H1 (cell line): ENCODE data around the gene SMURF2. TPM values are rescaled to one million over a fixed set of nuclear protein-coding genes. Genes with fewer than 3 reads are reported as not detected.

ENCODE experiments used
- CTCF ChIA-PET: fragments of 300-600 bp; sonication (Branson Sonifier 250); formaldehyde crosslinking; loops from one replicate; lab custom pipeline; 2021; ENCODE audit not compliant: partially characterized antibody; lab: Charles Lee
- POLR2A ChIA-PET: fragments of 300-600 bp; sonication (Branson Sonifier 250); formaldehyde crosslinking; loops from one replicate; lab custom pipeline; 2021; ENCODE audit warnings: inconsistent platforms; ENCODE audit not compliant: partially characterized antibody; lab: Charles Lee
- DNase-seq, 2 experiments: peaks; one replicate each; pipeline versions ENCODE4 v3.0.0 to v3.0.0-alpha.2; 2010 to 2022; ENCODE audit warnings: low spot score in 2 of 2, low read depth in 1 of 2, mixed read lengths in 1 of 2
- FAIRE-seq: peaks from 2 replicates; lab custom pipeline; 2011; peaks lifted over from hg19 to GRCh38; lab: Jason Lieb, UNC
- H2AFZ ChIP-seq: 2 replicates; pipeline ENCODE4 v1.8.1; 2012; ENCODE audit warnings: low read length, inconsistent platforms
- H2AK5ac ChIP-seq: 2 replicates; pipeline ENCODE4 v1.6.1; 2013; ENCODE audit warnings: low read depth, low read length
- H2BK120ac ChIP-seq: replicated peaks from 2 replicates; pipeline ENCODE3; 2013; ENCODE audit warnings: low read depth, low read length, inconsistent platforms
- H2BK12ac ChIP-seq: 2 replicates; pipeline ENCODE4 v1.6.1; 2013; ENCODE audit warnings: low read depth, low read length
- H2BK15ac ChIP-seq: 2 replicates; pipeline ENCODE4 v1.6.1; 2013; ENCODE audit warnings: low read length
- H2BK20ac ChIP-seq: 2 replicates; pipeline ENCODE4 v1.6.1; 2013; ENCODE audit warnings: low read length
- H2BK5ac ChIP-seq: 2 replicates; pipeline ENCODE4 v1.6.1; 2013; ENCODE audit warnings: low read depth, low read length
- H3K14ac ChIP-seq: 2 replicates; pipeline ENCODE4 v1.6.1; 2013; ENCODE audit warnings: inconsistent platforms; ENCODE audit not compliant: insufficient read length
- H3K18ac ChIP-seq: 2 replicates; pipeline ENCODE4 v1.6.1; 2013; ENCODE audit warnings: low read length; ENCODE audit errors: extremely low read depth
- H3K23ac ChIP-seq: 2 replicates; pipeline ENCODE4 v1.6.1; 2013; ENCODE audit warnings: inconsistent platforms; ENCODE audit not compliant: insufficient read length
- H3K23me2 ChIP-seq: 2 replicates; pipeline ENCODE4 v1.6.1; 2013; ENCODE audit warnings: low read depth, low read length
- H3K27ac ChIP-seq: 2 replicates; pipeline ENCODE4 v1.6.1; 2011; ENCODE audit warnings: low read depth, low read length, inconsistent platforms
- H3K27me3 ChIP-seq, 4 experiments: replicated peaks in 1 of 4; 1 replicate in 1 of 4; 2 replicates in 3 of 4; pipeline versions ENCODE4 v1.6.1 to v1.8.1; 2011 to 2013; ENCODE audit warnings: low read length in 3 of 4, mild to moderate bottlenecking in 3 of 4, inconsistent platforms in 2 of 4, mixed read lengths in 2 of 4, moderate library complexity in 1 of 4; ENCODE audit not compliant: control insufficient read depth in 3 of 4, insufficient read depth in 3 of 4; ENCODE audit errors: extremely low read depth in 1 of 4
- H3K36me3 ChIP-seq, 4 experiments: 2 replicates each; pipeline versions ENCODE4 v1.6.1 to v1.8.1; 2011 to 2013; ENCODE audit warnings: mild to moderate bottlenecking in 4 of 4, low read length in 3 of 4, moderate library complexity in 2 of 4, control low read depth in 1 of 4, inconsistent platforms in 1 of 4; ENCODE audit not compliant: insufficient read depth in 4 of 4, control insufficient read depth in 2 of 4
- H3K4ac ChIP-seq: replicated peaks from 2 replicates; pipeline ENCODE3; 2013; ENCODE audit warnings: low read length, low read depth, mixed read lengths, inconsistent platforms; ENCODE audit not compliant: insufficient read length
- H3K4me1 ChIP-seq, 4 experiments: replicated peaks in 1 of 4; 1 replicate in 1 of 4; 2 replicates in 3 of 4; pipeline versions ENCODE4 v1.6.1 to v1.8.1; 2011 to 2013; ENCODE audit warnings: low read length in 3 of 4, inconsistent platforms in 2 of 4, mixed read lengths in 1 of 4; ENCODE audit not compliant: insufficient read depth in 4 of 4, control insufficient read depth in 3 of 4
- H3K4me2 ChIP-seq, 2 experiments: 2 replicates each; pipeline versions ENCODE4 v1.6.1 to v1.8.1; 2011 to 2013; ENCODE audit warnings: low read depth in 2 of 2, low read length in 2 of 2, control low read depth in 1 of 2, inconsistent platforms in 1 of 2, mild to moderate bottlenecking in 1 of 2; ENCODE audit not compliant: insufficient read depth in 1 of 2
- H3K4me3 ChIP-seq, 4 experiments: fragments of 200-600, 300-600 bp in 1 of 4; sonication (generic), shearing (Covaris generic), sonication (Bioruptor Twin) in 1 of 4; 2 replicates each; pipeline versions ENCODE4 v1.5.1 to v1.8.1; 2011 to 2016; ENCODE audit warnings: low read length in 4 of 4, low read depth in 3 of 4, control low read depth in 2 of 4, inconsistent platforms in 2 of 4, mild to moderate bottlenecking in 2 of 4, mixed read lengths in 1 of 4, moderate library complexity in 1 of 4; ENCODE audit not compliant: insufficient read depth in 2 of 4; ENCODE audit errors: extremely low read depth in 1 of 4
- H3K56ac ChIP-seq: replicated peaks from 2 replicates; pipeline ENCODE3; 2013; ENCODE audit warnings: low read depth, mild to moderate bottlenecking, mixed read lengths, low read length, inconsistent platforms; ENCODE audit not compliant: insufficient read length
- H3K79me1 ChIP-seq: 2 replicates; pipeline ENCODE4 v1.6.1; 2013; ENCODE audit warnings: low read depth, low read length, control low read depth
- H3K79me2 ChIP-seq, 2 experiments: 2 replicates each; pipeline versions ENCODE4 v1.6.1 to v1.8.1; 2012 to 2013; ENCODE audit warnings: low read length in 2 of 2, mild to moderate bottlenecking in 2 of 2, inconsistent platforms in 1 of 2; ENCODE audit not compliant: insufficient read depth in 2 of 2, control insufficient read depth in 1 of 2
- H3K9ac ChIP-seq, 4 experiments: replicated peaks in 1 of 4; 1 replicate in 1 of 4; 2 replicates in 3 of 4; pipeline versions ENCODE4 v1.6.1 to v1.8.1; 2011 to 2013; ENCODE audit warnings: low read depth in 3 of 4, low read length in 3 of 4, control low read depth in 2 of 4, mild to moderate bottlenecking in 2 of 4, moderate library complexity in 2 of 4, inconsistent platforms in 1 of 4; ENCODE audit errors: extremely low read depth in 1 of 4
- H3K9me3 ChIP-seq, 2 experiments: 2 replicates each; pipeline versions ENCODE4 v1.6.1 to v1.8.1; 2012 to 2013; ENCODE audit warnings: mild to moderate bottlenecking in 2 of 2, moderate library complexity in 2 of 2, control low read depth in 1 of 2, inconsistent platforms in 1 of 2, low read depth in 1 of 2, low read length in 1 of 2, mixed read lengths in 1 of 2; ENCODE audit not compliant: insufficient read depth in 2 of 2
- H4K20me1 ChIP-seq, 2 experiments: replicated peaks in 1 of 2; 2 replicates each; pipeline versions ENCODE3 to v1.8.1; 2011 to 2013; ENCODE audit warnings: inconsistent platforms in 2 of 2, low read length in 2 of 2, mild to moderate bottlenecking in 1 of 2; ENCODE audit not compliant: insufficient read depth in 2 of 2, control insufficient read depth in 1 of 2
- H4K5ac ChIP-seq: 2 replicates; pipeline ENCODE4 v1.6.1; 2013; ENCODE audit warnings: low read length, low read depth, mixed read lengths, inconsistent platforms; ENCODE audit not compliant: insufficient read length
- H4K8ac ChIP-seq: 2 replicates; pipeline ENCODE4 v1.8.0; 2013; ENCODE audit warnings: mild to moderate bottlenecking, moderate library complexity, low read length, inconsistent platforms; ENCODE audit not compliant: insufficient read depth; ENCODE audit errors: extremely low read depth
- H4K91ac ChIP-seq: replicated peaks from 2 replicates; pipeline ENCODE3; 2013; ENCODE audit warnings: low read length, mixed read lengths, inconsistent platforms; ENCODE audit not compliant: insufficient read length
- ASH2L ChIP-seq: fragments of 200-600, 300-600 bp; sonication (generic); IDR thresholded peaks from one replicate; pipeline ENCODE4 v1.7.1; 2017; ENCODE audit warnings: low read length
- WGBS, 2 experiments: shearing (Covaris generic) in 1 of 2; methylation state at CpG; one replicate each; pipeline versions ENCODE4 v1.1.6 to v1.1.7; 2013 to 2015; ENCODE audit warnings: low lambda C conversion rate in 2 of 2, mixed read lengths in 2 of 2, inconsistent platforms in 1 of 2, low coverage in 1 of 2, missing lambda C conversion rate in 1 of 2; ENCODE audit not compliant: insufficient replicate concordance in 2 of 2, insufficient coverage in 1 of 2, insufficient read length in 1 of 2; ENCODE audit errors: extremely low coverage in 1 of 2, missing lambda C conversion rate in 1 of 2; 5-methylcytosine and 5-hydroxymethylcytosine counted together
- polyA plus RNA-seq, 7 experiments: library from polyadenylated mRNA; depleted of rRNA in 3 of 7; stranded (reverse) in 5 of 7; unstranded in 2 of 7; fragments of >200 nt in 5 of 7; fragments of 200-250 nt in 2 of 7; gene quantifications; 1 replicate in 5 of 7; 2 replicates in 1 of 7; 4 replicates in 1 of 7; pipeline versions ENCODE4 v1.2.1 to v1.2.3, GENCODE V29; 2011 to 2013; ENCODE audit warnings: missing spikeins in 2 of 7, mixed read lengths in 2 of 7
- total RNA-seq: library from RNA; stranded (reverse); fragmentation: NEBNext Ultra II Directional; extraction: Animal tissue kit (Norgen Biotek cat#: 25700); gene quantifications from 2 replicates; pipeline ENCODE4 v1.2.1, GENCODE V29; 2021

The SMURF2 gene
- total and polyA plus RNA-seq, 2 of the 8 experiments (the other 6 are each of a cell fraction or from before 2014, with no cell fraction given), result 7.2 to 29.2 TPM

GRCh38 chr17:64634218-64634617, 27.9 kb downstream of the SMURF2 start:
- no peak overlapping the region for H3K56ac ChIP-seq
- POLR2A ChIA-PET, result interaction anchor here (0.6 to 1.3 kb wide), 3 partner anchors 28 to 128 kb away, joined by 3 to 5 read pairs (median 3); partner anchors contain the start of genes CEP95, DDX5 and SMURF2
- no peak for FAIRE-seq
- H4K91ac ChIP-seq, result no peak overlapping the region
- H4K8ac ChIP-seq, result no peak overlapping the region
- no peaks in the 10 kb centered on the region for H3K36me3 ChIP-seq
- H3K14ac ChIP-seq, result no peak overlapping the region
- H2AK5ac ChIP-seq, result no peak overlapping the region
- no peak overlapping the region for H2BK15ac ChIP-seq
- H3K79me1 ChIP-seq, result peaks cover 3% of the 10 kb centered on the region
- CTCF ChIA-PET, result interaction anchor here (2.8 to 5.3 kb wide), 2 partner anchors 8 to 14 kb away, joined by 14 to 19 read pairs; no protein-coding TSS in a partner anchor
- no peak overlapping the region for H3K4me2 ChIP-seq
- H3K18ac ChIP-seq, result no peak overlapping the region
- H2BK12ac ChIP-seq, result no peak overlapping the region
- 93% methylated on average over 1 of the region's 1 CpG; no CpG with 5 or more reads in 1 of the 2 experiments for WGBS, 2 experiments
- H4K20me1 ChIP-seq, result no peaks in the 10 kb centered on the region
- no peaks in the 10 kb centered on the region for H3K9me3 ChIP-seq
- no peak overlapping the region for H3K4me3 ChIP-seq
- H3K4ac ChIP-seq, result no peak overlapping the region
- no peak overlapping the region for H3K27ac ChIP-seq
- H3K9ac ChIP-seq, result no peak overlapping the region
- H2BK20ac ChIP-seq, result no peak overlapping the region
- no peaks in the 10 kb centered on the region for H3K4me1 ChIP-seq
- no peak for DNase-seq
- H3K79me2 ChIP-seq, result peaks cover 0 to 48% of the 10 kb centered on the region in 2 experiments; a peak in 2 of 4 replicates
- no peak overlapping the region for H2BK5ac ChIP-seq
- H3K23me2 ChIP-seq, result no peaks in the 10 kb centered on the region
- no peak overlapping the region for H4K5ac ChIP-seq
- no peak overlapping the region for H3K23ac ChIP-seq
- H3K27me3 ChIP-seq, result no peaks in the 10 kb centered on the region
- H2BK120ac ChIP-seq, result no peak overlapping the region
- no peak overlapping the region for H2AFZ ChIP-seq
- no peak for TF ChIP-seq ASH2L
